GM19452 (cell line): Measurements from ENCODE around the gene BBX.
"Not testable (repeated sequence)": the region's sequence is repeated elsewhere in the genome, so short reads cannot be mapped to it uniquely, and the experiment has no call there.

ENCODE experiments used
- ATAC-seq: cut with Tn5 transposase; IDR thresholded peaks from one replicate; pipeline ENCODE4 v1.9.1; 2021; ENCODE audit not compliant: unreplicated experiment

The BBX gene

GRCh38 chr3:107829185-107829584 is 306.4 kb downstream of the BBX start:
- ATAC-seq = no peak

GRCh38 chr3:107831590-107831989 is 308.8 kb downstream of the BBX start:
- no peak for ATAC-seq

DNA sequence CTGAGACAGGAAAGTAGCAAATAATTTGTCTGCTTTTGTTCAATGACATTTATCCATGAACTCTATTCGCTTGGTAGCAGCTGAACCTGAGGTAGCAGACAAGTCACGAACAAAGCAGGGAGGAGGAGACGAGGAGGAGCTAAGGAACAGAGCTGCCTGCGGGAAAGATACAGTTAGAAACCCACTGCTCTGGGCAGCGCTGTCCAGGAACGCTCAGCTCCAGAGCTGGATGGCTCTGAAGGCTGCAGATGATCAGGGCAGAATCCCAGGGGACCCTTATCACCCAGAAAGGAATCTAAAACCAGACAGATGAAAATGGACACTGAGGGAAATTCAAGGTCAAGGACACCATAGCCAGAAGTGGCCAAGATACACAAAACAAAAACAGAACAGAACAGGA is 310.3 kb downstream of the BBX start:
- ATAC-seq = no peak

DNA sequence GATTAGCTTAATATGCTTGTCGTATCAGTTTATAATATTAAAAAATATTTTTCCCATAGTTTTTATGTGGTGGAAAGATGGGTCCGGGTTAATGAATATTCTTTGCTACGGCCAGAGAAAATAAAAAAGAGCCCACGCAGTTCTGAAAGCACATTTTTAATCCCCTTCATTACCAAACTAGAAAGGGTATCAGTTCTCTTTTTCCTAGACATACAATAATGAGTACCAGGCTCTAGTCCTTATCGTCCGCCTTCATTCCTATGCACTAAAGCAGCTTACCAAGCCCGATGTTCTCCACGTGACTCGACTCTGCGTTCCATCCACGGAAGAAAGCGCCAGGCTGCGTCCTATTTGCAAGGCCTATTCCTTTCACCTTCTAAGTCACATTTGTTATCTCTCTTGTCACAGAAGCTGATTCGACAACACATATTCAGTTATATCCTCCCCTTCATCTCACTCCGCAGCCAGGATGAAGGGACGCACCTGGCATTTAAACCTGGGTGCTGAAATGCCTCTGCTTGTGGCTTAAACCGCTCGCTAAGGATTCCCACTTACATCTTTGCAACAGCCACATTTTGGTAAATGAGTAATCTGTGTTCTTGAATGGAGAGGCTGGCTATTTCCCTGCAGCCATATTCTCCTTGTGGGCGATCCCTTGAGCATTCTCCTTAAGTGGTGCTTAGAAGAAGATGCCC is 311.1 kb downstream of the BBX start:
- no peak for ATAC-seq

DNA sequence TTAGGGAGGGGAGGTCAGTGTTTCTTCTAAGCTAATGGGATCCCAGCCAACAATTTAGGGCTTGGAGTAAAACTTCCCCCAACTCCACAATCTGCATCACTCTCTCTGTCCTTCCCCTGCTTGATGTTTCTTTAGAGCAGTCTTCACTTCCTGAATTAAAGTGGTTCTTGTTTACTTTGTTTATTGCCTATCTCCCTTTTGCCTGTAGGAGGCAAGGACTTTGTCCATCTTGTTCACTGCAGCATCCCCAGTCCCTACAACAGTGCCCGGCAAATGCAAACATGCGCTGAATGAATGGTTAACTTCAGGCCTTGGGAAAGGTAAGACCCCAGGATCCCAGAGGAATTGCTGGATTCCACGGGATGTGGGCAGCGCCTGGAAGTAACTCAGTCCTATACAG is 312.2 kb downstream of the BBX start:
- not testable (repeated sequence) for ATAC-seq

GRCh38 chr3:107837895-107838612 is 315.3 kb downstream of the BBX start:
- ATAC-seq = no peak

- ATAC-seq = no peak
Observed at GRCh38 chr3:107841831-107842230, 319.1 kb downstream of the BBX start.

DNA sequence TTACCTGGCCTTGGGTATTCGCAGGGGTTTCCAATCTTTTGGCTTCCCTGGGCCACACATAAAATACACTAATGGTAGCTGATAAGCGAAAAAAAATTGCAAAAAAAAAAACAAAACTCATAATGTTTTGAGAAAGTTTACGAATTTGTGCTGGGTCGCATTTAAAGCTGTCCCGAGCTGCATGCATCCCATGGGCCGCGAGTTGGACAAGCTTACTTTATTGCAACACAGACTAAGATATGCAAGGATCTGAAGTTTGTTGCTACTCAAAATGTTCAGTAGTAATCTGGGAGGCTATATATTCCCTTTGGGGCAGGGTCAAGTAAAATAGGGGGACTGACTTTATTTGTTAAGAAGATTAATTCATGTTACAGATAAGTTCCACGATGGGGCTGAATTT is 320.2 kb downstream of the BBX start:
- no peak for ATAC-seq

- no peak for ATAC-seq
Observed at GRCh38 chr3:107845380-107846278, 322.9 kb downstream of the BBX start.

GRCh38 chr3:107846279-107846852 is 323.6 kb downstream of the BBX start:
- ATAC-seq = no peak

DNA sequence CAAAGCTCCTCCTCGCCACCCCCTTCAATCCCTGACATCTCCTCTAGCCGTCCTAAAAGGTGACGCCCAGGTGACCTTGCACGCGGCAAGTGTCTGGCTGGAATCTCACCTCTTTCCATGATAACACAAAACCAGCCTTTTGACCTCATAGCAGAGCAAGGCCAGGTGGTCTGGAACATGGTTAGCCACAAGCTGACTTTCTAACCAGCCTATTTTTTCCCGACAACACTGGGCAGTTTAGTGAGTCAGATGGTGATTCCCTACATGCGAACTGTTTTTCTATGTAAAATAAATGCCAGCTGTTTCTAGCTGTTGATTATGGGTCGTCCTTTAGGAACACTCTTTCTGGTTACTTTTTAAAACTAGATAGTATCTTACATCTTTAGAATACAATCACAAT is 325.0 kb downstream of the BBX start:
- ATAC-seq = no peak

DNA sequence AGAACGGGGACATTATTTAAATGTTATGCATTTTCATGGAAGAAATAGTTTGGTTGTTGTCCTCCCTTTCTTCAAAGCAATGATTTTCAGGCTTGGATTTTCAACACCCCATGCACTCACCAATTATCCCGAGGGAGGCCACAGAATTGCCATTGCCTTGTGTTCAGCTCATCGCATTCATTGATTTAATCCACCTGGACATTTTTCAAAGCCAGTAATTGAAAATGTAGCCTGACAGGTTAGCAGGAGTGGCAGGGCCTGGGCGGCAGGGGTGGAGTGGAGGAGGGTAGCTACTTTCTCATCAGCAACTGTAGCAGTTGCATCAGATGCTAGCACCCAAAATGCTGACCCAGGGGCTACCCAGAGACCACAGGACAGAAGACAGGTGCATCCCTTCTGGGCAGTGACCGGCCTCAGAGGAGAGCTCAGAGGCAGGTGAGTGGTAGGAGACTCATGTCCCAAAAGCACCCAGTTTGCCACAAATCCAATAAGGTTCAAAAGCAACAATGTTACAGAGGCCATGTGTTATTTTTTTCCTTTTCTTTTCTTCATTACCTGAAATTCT is 325.7 kb downstream of the BBX start:
- ATAC-seq = no peak

DNA sequence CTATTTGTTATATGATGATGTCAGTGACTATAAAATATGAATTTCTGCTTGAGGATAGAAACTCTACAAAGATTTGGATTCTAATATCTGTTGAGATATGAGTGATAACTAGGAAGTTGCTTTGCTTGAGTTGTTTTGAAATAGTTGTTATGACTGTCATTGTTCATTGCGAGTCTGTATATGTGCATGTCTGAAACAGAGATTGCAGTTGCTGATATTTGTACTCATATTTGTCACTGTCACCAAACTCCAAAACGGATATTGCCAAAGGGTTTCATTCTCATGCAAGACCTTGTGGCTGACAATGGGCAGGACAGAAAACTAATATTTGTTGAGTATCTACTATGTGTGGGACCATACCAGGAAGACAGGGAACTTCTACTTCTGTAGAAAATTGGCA is 327.9 kb downstream of the BBX start:
- peak; percentile 61 for ATAC-seq

- no peak for ATAC-seq
Observed at GRCh38 chr3:107853821-107854220, 331.1 kb downstream of the BBX start.

DNA sequence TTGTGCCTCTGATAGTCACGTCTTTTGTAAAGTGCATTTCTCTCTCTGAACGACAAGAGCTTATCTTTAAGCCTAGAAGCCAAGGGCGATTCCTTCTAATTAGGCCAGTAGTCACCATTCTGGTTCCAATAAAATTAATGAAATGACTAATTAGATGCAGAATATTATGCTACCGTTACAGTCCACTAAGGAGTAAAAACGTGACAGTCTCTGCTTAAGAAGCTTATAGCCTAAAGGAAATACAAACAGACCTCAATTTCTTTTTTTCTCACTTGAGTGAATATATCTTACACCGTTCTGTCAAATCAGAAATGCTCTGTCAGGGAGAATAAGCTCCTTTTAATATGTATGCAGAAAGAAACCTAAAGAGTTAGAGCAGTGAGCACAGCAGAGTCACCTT is 332.0 kb downstream of the BBX start:
- ATAC-seq = no peak

- ATAC-seq = no peak
Observed at GRCh38 chr3:107855710-107856109, 332.9 kb downstream of the BBX start.

- no peak for ATAC-seq
Observed at GRCh38 chr3:107857854-107858253, 335.1 kb downstream of the BBX start.

DNA sequence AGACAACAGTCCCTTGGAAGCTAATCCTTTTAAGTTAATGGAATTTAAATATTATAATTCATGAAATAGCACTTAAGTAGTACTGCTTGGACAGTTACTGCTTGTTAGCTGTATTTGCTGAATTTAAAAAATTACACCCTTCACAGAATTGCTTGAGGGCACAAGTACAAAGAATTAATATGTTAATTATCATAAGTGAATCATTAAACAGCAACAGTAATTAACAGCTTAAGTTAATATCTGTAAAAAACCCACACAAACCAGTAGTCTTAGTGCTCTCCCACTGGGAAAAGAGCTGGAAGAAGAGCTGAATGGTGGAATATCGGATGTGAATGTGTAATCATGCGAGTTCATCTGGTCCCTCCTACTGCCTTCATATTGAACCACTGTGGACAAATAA is 336.1 kb downstream of the BBX start:
- no peak for ATAC-seq
